NB4 (cell line): ENCODE measurements around the gene NCLN.

ENCODE experiments used
- DNase-seq: peaks from one replicate; pipeline ENCODE4 v3.0.0; 2010; ENCODE audit warnings: low read depth
- H3K4me3 ChIP-seq: one replicate; pipeline ENCODE4 v1.5.1; 2011; ENCODE audit warnings: mild to moderate bottlenecking, low read depth, low read length, moderate library complexity
- MYC ChIP-seq: IDR thresholded peaks from 2 replicates; pipeline ENCODE4 v1.6.1; 2011; ENCODE audit warnings: low read depth, low read length
- POLR2A ChIP-seq: IDR thresholded peaks from 2 replicates; pipeline ENCODE4 v1.6.1; 2011; ENCODE audit warnings: mild to moderate bottlenecking; ENCODE audit not compliant: insufficient read length; ENCODE audit errors: extremely low read depth
- TF ChIP-seq, protein P1 (sequence below): IDR thresholded peaks from one replicate; pipeline ENCODE4 v1.5.1; 2012; ENCODE audit warnings: low read depth, low read length
- TF ChIP-seq, protein P2 (sequence below): IDR thresholded peaks from 2 replicates; pipeline ENCODE4 v1.6.1; 2011; ENCODE audit warnings: low read depth, low read length

Gene NCLN

DNA sequence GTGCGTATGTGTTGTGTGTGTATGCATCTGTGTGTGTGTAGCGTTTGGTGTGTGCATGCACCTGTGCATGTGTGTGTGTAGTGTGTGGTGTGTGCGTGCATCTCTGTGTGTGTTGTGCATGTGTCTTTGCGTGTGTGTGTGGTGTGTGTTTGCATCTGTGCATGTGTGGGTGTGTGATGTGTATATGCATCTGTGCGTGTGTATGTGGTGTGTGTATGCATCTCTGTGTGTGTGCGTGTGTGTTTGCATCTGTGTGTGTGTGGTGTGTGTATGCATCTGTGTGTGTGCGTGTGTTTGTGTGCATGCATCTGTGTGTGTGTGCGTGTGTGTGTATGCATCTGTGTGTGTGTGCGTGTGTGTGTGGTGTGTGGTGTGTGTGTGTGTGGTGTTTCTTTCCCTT is 59.3 kb downstream of the NCLN start:
- TF ChIP-seq MYC = no peak
- DNase-seq = no peak
- H3K4me3 ChIP-seq = no peak overlapping the region

DNA sequence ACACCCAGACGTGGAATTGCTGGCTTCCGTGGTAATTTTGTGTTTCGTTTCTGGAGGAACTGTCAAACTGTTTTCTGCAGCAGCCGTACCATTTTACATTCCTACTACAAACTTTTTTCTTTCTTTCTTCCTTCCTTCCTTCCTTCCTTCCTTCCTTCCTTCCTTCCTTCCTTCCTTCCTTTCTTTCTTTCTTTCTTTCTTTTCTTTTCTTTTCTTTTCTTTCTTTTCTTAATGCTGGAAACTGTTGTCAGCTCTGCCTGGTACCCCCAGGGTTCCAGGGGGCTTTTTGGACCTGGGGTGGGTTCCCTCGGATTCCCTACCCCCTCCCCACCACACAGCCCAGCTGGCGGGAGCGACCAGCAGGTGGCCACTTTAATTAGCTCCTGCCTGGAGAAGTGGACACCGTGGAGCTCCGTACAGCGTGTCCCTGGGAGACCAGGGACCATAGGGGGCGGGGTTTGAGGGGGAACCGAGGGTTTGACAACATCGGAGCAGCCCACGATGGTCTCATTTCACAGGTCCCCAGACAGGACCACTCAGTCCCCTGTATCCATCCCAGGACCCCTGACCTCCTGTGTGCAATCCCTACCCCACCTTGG is 63.1 kb downstream of the NCLN start:
- H3K4me3 ChIP-seq = no peak overlapping the region
- TF ChIP-seq, protein P1, sequence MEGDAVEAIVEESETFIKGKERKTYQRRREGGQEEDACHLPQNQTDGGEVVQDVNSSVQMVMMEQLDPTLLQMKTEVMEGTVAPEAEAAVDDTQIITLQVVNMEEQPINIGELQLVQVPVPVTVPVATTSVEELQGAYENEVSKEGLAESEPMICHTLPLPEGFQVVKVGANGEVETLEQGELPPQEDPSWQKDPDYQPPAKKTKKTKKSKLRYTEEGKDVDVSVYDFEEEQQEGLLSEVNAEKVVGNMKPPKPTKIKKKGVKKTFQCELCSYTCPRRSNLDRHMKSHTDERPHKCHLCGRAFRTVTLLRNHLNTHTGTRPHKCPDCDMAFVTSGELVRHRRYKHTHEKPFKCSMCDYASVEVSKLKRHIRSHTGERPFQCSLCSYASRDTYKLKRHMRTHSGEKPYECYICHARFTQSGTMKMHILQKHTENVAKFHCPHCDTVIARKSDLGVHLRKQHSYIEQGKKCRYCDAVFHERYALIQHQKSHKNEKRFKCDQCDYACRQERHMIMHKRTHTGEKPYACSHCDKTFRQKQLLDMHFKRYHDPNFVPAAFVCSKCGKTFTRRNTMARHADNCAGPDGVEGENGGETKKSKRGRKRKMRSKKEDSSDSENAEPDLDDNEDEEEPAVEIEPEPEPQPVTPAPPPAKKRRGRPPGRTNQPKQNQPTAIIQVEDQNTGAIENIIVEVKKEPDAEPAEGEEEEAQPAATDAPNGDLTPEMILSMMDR = no peak
- TF ChIP-seq POLR2A = no peak
- TF ChIP-seq, protein P2, sequence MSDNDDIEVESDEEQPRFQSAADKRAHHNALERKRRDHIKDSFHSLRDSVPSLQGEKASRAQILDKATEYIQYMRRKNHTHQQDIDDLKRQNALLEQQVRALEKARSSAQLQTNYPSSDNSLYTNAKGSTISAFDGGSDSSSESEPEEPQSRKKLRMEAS = no peak
- no peak for TF ChIP-seq MYC
- no peak for DNase-seq

DNA sequence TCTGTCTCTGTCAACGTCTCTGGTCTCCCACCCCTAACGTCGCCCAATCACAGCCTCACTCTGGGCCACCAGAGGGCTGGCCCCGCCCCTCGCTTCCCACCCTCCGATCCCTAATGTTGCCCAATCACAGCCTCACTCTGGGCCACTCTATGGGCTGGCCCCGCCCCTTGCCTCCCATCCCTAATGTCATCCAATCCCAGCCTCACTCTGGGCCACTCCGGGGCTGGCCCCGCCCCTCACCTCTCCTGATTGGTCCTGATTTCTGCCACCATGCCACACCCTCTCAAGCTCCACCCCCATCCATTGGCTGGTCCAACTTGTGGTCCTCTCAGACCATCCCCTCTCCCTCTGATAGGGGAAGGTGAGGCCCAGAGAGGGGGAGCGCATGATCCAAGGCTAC is 63.7 kb downstream of the NCLN start:
- no peak overlapping the region for H3K4me3 ChIP-seq
- DNase-seq = peak; percentile 25
- TF ChIP-seq, protein P2 = no peak
- TF ChIP-seq POLR2A = no peak
- TF ChIP-seq, protein P1 = no peak
- TF ChIP-seq MYC = no peak

DNA sequence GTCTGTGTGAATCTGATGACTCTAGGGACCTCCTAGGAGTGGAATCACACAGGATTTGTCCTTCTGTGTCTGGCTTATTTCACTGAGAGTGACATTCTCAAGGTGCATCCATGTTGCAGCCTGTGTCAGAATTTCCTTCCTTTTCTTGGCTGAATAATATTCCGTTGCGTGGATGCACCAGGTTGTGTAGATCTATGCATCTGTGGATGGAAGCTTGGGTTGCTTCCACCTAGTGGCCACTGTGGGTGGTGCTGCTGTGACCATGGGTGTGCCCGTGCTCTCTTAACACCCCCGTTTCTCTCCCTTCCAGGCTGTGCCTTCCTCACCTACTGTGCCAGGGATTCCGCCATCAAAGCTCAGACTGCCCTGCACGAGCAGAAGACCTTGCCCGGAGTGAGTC is 64.9 kb downstream of the NCLN start:
- DNase-seq = peak; percentile 37
- TF ChIP-seq, protein P1 = peak; percentile 48
- TF ChIP-seq MYC = no peak
- H3K4me3 ChIP-seq = no peak overlapping the region

DNA sequence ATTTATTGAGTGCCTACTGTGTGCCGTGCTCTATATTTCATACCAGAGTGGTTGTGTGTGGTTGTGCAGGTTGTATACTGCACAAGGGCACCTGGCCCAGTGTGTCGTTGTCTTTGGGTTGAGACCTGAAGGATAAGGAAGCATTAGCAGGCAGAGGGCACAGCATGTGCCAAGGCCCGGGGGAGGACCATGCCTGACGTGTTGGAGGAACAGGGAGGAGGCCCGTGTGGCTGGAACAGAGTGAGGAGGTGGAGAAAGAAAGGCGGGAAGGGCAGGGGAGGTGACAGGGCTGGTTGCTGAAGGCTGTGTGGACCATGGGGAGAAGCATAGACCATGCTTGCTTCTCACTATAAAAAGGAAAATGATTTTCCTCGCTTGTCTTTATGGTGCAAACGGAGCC is 65.5 kb downstream of the NCLN start:
- H3K4me3 ChIP-seq = no peak overlapping the region
- no peak for DNase-seq
- TF ChIP-seq, protein P1 = no peak
- TF ChIP-seq MYC = no peak
- TF ChIP-seq POLR2A = no peak
- TF ChIP-seq, protein P2 = no peak

DNA sequence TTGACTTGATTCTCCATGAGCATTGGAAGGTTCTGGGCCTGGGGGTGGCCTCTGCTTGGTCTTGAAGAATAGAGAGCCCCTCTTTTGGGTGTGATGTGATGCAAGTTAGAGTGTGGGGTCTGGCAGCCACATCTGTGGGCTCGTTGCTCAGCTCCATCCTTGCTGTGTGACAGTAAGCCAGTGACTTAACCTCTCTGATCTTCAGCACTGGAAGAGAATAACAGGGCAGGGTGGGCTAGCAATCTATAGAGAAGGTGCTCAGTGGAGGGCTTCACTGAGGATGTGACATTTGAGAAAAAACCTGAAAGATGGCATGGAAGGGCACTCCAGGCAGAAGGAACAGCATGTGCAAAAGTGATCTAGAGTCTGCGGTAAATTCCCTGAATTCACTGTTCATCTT is 66.9 kb downstream of the NCLN start:
- DNase-seq = no peak
- no peak overlapping the region for H3K4me3 ChIP-seq
- TF ChIP-seq POLR2A (no peak), MYC (no peak)
- TF ChIP-seq, protein P1 = no peak
- TF ChIP-seq, protein P2 = no peak
